ENCODE results near the gene LGALS3BP. TPM values are rescaled to one million over a fixed set of nuclear protein-coding genes. Genes with fewer than 3 reads are reported as not detected.

Gene LGALS3BP
- total RNA-seq, 4 donors from 2014 or later: 202 to 2,181 (median 1,427) TPM

DNA sequence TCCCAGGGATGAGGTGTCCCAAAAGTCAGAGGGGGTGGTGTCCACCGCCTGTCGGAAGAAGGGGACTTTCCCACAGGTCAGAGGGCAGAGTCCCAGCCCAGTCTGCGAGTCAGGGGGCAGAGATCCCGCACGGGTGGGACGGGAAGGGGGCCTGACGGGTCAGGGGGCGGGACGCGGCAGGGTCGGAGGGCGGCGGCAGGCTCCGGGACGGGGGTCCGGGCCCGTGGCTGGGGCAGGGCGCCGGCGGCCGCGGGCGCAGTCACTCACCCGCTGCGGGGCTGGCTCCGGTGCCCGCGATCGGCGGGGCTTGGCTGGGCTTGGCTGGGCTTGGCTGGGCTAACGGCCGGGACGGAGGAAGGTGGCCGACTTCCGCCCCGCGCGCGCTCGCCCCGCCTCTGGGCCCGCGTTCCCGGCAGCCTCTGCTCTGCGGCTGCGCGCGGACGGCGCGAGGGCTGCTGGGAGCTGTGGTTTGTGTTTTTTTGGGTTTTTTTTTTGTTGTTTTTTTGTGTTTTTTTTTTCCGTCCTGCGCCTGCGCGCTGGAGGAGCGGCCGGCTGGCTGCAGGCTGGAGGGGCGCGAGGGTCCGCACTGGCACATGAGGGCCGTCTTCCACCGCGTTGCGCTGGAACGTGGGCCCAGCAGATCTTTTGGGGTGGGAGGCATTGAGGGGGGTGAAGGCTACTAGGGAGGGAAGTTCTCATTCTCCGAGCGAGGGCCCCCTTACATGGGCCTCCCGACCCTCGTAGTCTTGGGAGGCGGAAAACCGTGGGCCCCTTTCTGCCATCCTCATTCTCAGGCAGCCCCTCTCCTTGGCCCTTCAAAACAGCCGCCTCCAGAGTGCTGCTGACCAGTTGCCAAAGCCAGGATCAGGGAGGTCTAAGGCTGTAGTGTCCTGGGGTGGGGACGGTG is 29.9 kb upstream of the LGALS3BP start, which contains the start of gene CANT1:
Gene CANT1 (minus strand): TSS at position 368 of the 907 bp plus-strand sequence. CDS start 12,142 bp downstream, outside the sequence.
- Histone ChIP-seq H3K36me3 (no peaks in the 10 kb centered on the region), H3K27ac (peak within 1 kb of the TSS; percentile 86 to 99 (median 92)), H3K27me3 (no peaks in the 10 kb centered on the region), H3K4me1 (peaks cover 10 to 49% (median 17%) of the 10 kb centered on the region in 4 donors), H3K4me3 (peak within 1 kb of the TSS; percentile 72 to 100 (median 98)), H3K9me3 (no peaks in the 10 kb centered on the region)
- peak; percentile 75 to 92 (median 88) for DNase-seq
- peak; percentile 59 to 69 for TF ChIP-seq POLR2A (IDR thresholded peaks at IDR 0.05)
- TF ChIP-seq, protein P1, sequence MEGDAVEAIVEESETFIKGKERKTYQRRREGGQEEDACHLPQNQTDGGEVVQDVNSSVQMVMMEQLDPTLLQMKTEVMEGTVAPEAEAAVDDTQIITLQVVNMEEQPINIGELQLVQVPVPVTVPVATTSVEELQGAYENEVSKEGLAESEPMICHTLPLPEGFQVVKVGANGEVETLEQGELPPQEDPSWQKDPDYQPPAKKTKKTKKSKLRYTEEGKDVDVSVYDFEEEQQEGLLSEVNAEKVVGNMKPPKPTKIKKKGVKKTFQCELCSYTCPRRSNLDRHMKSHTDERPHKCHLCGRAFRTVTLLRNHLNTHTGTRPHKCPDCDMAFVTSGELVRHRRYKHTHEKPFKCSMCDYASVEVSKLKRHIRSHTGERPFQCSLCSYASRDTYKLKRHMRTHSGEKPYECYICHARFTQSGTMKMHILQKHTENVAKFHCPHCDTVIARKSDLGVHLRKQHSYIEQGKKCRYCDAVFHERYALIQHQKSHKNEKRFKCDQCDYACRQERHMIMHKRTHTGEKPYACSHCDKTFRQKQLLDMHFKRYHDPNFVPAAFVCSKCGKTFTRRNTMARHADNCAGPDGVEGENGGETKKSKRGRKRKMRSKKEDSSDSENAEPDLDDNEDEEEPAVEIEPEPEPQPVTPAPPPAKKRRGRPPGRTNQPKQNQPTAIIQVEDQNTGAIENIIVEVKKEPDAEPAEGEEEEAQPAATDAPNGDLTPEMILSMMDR (IDR thresholded peaks at IDR 0.05): no peak

DNA sequence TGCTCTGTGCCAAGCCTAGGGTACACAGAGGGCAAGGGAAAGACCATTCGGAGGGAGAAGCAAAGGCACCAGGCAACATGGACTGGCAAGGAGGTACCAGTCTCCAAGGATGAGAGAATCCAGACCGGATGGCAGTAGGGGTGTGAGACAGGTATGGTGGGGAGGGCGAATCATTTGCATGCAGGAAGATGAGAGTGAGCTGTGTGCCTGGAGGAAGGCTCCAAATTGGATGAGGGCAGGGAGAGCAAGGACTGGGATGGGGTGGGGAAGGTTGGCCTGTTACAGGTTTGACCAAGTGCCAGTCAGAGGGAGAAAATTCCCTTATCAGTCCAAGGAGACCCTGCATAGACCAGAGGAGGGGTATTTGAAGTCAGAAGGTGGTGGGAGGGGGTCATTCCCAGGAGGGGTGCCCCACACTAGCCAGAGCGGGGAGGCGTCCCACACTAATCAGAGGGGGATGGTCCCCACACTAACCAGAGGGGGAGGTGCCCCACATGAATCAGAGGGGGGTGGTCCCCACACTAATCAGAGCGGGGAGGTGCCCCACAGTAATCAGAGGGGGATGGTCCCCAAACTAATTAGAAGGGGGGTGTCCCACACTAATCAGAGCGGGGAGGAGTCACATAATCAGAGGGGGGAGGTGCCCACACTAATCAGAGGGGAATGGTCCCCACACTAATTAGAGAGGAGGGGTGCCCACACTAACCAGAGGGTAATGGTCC is 29.1 kb upstream of the LGALS3BP start:
- Histone ChIP-seq H3K27ac (peak overlapping the region; percentile 86 to 99 (median 92)), H3K27me3 (no peaks in the 10 kb centered on the region), H3K36me3 (no peaks in the 10 kb centered on the region), H3K4me1 (peaks cover 10 to 49% (median 17%) of the 10 kb centered on the region in 4 donors), H3K4me3 (peak overlapping the region; percentile 72 to 100 (median 98)), H3K9me3 (no peaks in the 10 kb centered on the region)
- DNase-seq: peak in 1 of 3 donors; percentile 41
- TF ChIP-seq POLR2A (IDR thresholded peaks at IDR 0.05): no peak
- TF ChIP-seq, protein P1 (IDR thresholded peaks at IDR 0.05): no peak

DNA sequence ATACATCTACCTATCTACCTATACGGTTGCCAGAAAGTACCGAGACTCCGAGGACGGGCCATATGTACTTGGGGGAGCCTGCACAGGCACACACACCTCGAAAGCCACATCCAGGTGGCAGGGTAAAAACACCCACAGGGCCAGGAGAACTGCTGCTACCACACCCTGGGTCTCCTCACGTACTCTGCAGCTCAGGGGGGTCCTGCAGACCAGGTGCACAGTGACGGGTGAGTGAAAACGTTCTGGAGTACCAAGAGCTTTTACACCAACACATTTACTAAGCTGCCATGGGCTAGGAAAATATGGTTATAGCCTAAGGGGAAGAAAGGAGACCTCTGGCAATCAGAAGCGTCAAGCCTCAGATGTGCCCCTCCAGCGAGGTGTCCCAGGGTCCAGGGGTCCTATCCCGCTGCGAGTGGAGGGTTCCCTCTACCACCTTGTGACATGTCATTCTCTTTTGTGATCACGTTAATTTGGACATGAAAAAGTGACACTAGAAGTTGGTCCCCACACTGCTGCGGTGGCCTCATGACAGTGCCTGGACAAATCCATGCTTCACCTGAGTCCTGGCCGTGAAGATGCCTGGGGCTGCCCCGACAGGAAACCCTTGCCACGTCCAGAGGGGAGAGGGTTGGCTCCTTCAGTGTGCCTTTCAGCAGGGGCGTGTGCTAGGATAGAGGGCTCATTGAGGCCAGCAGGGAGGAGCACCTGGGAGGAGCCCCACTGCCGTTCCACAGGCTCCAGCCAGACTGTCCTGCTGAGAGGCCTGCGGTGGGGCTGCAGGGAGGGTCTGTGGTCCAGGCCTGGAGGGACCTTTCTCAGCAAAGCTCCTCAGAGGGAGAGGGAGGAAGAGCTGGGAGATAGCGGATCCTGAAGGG is 28.0 kb upstream of the LGALS3BP start:
- Histone ChIP-seq H3K27me3 (no peaks in the 10 kb centered on the region), H3K27ac (peak overlapping the region in 3 of 4 donors; percentile 86 to 99 (median 94)), H3K9me3 (no peaks in the 10 kb centered on the region), H3K4me1 (peaks cover 10 to 52% (median 17%) of the 10 kb centered on the region in 4 donors), H3K36me3 (no peaks in the 10 kb centered on the region), H3K4me3 (peak overlapping the region in 3 of 4 donors; percentile 72 to 100 (median 96))
- TF ChIP-seq, protein P1 (IDR thresholded peaks at IDR 0.05): no peak
- peak in 1 of 2 donors; percentile 36 for TF ChIP-seq POLR2A (IDR thresholded peaks at IDR 0.05)
- peak in 2 of 3 donors; percentile 61 to 69 for DNase-seq

DNA sequence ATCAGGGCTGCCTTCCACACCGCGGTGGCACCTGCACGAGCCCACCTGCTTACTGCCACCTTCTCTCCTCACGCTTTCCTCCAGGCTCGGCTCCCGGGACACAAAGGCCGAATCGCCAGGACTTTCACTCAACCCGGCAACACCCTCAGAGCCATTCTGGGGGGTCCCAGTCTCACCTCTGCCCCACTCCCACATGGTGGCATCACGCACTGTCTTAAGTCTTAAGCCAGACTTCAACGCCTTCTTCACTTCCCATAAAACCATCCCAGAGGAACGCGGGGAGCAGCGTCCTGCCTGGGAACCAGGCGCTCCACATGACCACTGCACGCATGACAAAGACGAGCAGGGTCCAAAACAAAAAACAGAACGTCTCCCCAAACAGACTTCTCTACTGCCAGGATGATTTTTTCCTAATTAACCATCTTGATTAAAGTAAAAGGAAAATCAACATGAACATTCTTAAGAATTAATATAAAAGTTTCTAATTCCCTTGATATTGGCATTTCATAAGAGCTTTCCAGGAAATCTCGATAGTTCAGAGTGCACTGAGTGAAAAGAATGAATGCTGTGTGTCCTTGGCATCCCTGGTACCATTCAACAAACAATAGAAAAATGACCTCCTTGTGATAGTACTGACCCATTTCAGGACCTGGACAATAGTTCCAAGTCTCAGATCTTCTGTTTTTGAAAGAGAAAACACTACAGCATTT is 27.2 kb upstream of the LGALS3BP start:
- TF ChIP-seq POLR2A (IDR thresholded peaks at IDR 0.05): no peak
- TF ChIP-seq, protein P1 (IDR thresholded peaks at IDR 0.05): no peak
- H3K36me3 ChIP-seq: no peaks in the 10 kb centered on the region
- peaks cover 10 to 60% (median 17%) of the 10 kb centered on the region in 4 donors for H3K4me1 ChIP-seq
- DNase-seq: peak in 1 of 3 donors; percentile 41
- peak overlapping the region in 2 of 4 donors; percentile 87 to 99 for H3K27ac ChIP-seq
- H3K27me3 ChIP-seq: no peaks in the 10 kb centered on the region
- no peak overlapping the region for H3K4me3 ChIP-seq
- no peaks in the 10 kb centered on the region for H3K9me3 ChIP-seq

Data from Peyer's patch (tissue), 4 donors.